CD14-positive monocyte (primary cell): Measurements from ENCODE around the gene FIGNL2. TPM values are rescaled to one million over a fixed set of nuclear protein-coding genes. Genes with fewer than 3 reads are reported as not detected.

Experiments
- DNase-seq, 3 donors: peaks; one replicate each; pipeline ENCODE4 v3.0.0-alpha.2; 2011 to 2022
- H2AFZ ChIP-seq: 2 replicates; pipeline ENCODE4 v1.6.0; 2012; ENCODE audit warnings: mild to moderate bottlenecking, low read depth, low read length, inconsistent platforms; ENCODE audit not compliant: insufficient read depth, poor library complexity, severe bottlenecking
- H3K27ac ChIP-seq, 2 donors: 1 replicate in 1 of 2; 2 replicates in 1 of 2; pipeline ENCODE4 v1.5.1; 2012 to 2013; ENCODE audit warnings: low read length in 2 of 2, control low read depth in 1 of 2, inconsistent platforms in 1 of 2, low read depth in 1 of 2, mild to moderate bottlenecking in 1 of 2
- H3K27me3 ChIP-seq, 2 donors: one replicate each; pipeline versions ENCODE4 v1.6.0 to v1.6.1; 2011 to 2013; ENCODE audit warnings: low read length in 2 of 2; ENCODE audit not compliant: control insufficient read depth in 2 of 2, insufficient read depth in 2 of 2
- H3K36me3 ChIP-seq, 2 donors: replicated peaks in 1 of 2; 1 replicate in 1 of 2; 2 replicates in 1 of 2; pipeline versions ENCODE4 v1.5.1 to v1.6.1; 2012 to 2013; ENCODE audit warnings: low read length in 2 of 2, control low read depth in 1 of 2, inconsistent platforms in 1 of 2, mild to moderate bottlenecking in 1 of 2; ENCODE audit not compliant: insufficient read depth in 2 of 2, control insufficient read depth in 1 of 2
- H3K4me1 ChIP-seq, 2 donors: 1 replicate in 1 of 2; 2 replicates in 1 of 2; pipeline versions ENCODE4 v1.5.1 to v1.6.1; 2012 to 2013; ENCODE audit warnings: low read length in 2 of 2, control low read depth in 1 of 2, inconsistent platforms in 1 of 2, mild to moderate bottlenecking in 1 of 2, moderate library complexity in 1 of 2; ENCODE audit not compliant: insufficient read depth in 2 of 2, control insufficient read depth in 1 of 2
- H3K4me2 ChIP-seq: replicated peaks from 2 replicates; pipeline ENCODE3; 2012; ENCODE audit warnings: low read length, moderate library complexity, mild to moderate bottlenecking; ENCODE audit not compliant: poor library complexity, severe bottlenecking; ENCODE audit errors: extremely low read depth
- H3K4me3 ChIP-seq, 3 experiments: fragments of 200-600 bp in 1 of 3; sonication (generic) in 1 of 3; replicated peaks in 1 of 3; 1 replicate in 2 of 3; 2 replicates in 1 of 3; pipeline ENCODE4 v1.5.1; 2011 to 2013; ENCODE audit warnings: low read length in 3 of 3, mild to moderate bottlenecking in 3 of 3, control low read depth in 2 of 3, low read depth in 2 of 3, inconsistent platforms in 1 of 3, moderate library complexity in 1 of 3
- H3K79me2 ChIP-seq: 2 replicates; pipeline ENCODE4 v1.6.0; 2012; ENCODE audit warnings: mild to moderate bottlenecking, control low read depth, inconsistent platforms, low read length, moderate library complexity; ENCODE audit not compliant: insufficient read depth
- H3K9ac ChIP-seq: 2 replicates; pipeline ENCODE4 v1.6.0; 2017; ENCODE audit warnings: low read length, mild to moderate bottlenecking; ENCODE audit not compliant: insufficient read depth, poor library complexity, severe bottlenecking
- H3K9me3 ChIP-seq, 2 donors: replicated peaks in 1 of 2; 1 replicate in 1 of 2; 2 replicates in 1 of 2; pipeline versions ENCODE4 v1.5.1 to v1.6.1; 2012 to 2013; ENCODE audit warnings: low read length in 2 of 2, control low read depth in 1 of 2; ENCODE audit not compliant: control insufficient read depth in 1 of 2, insufficient read depth in 1 of 2
- H4K20me1 ChIP-seq: 2 replicates; pipeline ENCODE4 v1.6.0; 2012; ENCODE audit warnings: mild to moderate bottlenecking, low read length, control low read depth, moderate library complexity; ENCODE audit not compliant: insufficient read depth
- H3K27ac Mint-ChIP-seq, 7 donors: one replicate each; pipeline ENCODE4 v1.8.0; 2020; ENCODE audit warnings: mild to moderate bottlenecking in 7 of 7, mixed read lengths in 7 of 7, moderate library complexity in 6 of 7, inconsistent platforms in 2 of 7
- H3K27me3 Mint-ChIP-seq, 3 donors: one replicate each; pipeline ENCODE4 v1.8.0; 2021 to 2022; ENCODE audit warnings: low read depth in 3 of 3, mild to moderate bottlenecking in 3 of 3, mixed read lengths in 3 of 3, moderate library complexity in 3 of 3, inconsistent platforms in 1 of 3
- H3K36me3 Mint-ChIP-seq, 2 donors: one replicate each; pipeline ENCODE4 v1.8.0; 2020; ENCODE audit warnings: mixed read lengths in 2 of 2, inconsistent platforms in 1 of 2, mild to moderate bottlenecking in 1 of 2
- H3K4me1 Mint-ChIP-seq: one replicate; pipeline ENCODE4 v1.8.0; 2020; ENCODE audit warnings: mild to moderate bottlenecking, mixed read lengths
- H3K4me3 Mint-ChIP-seq, 2 donors: one replicate each; pipeline ENCODE4 v1.8.0; 2020; ENCODE audit warnings: mild to moderate bottlenecking in 2 of 2, mixed read lengths in 2 of 2, moderate library complexity in 1 of 2
- H3K9me3 Mint-ChIP-seq, 7 donors: one replicate each; pipeline ENCODE4 v1.8.0; 2020 to 2022; ENCODE audit warnings: mixed read lengths in 7 of 7, mild to moderate bottlenecking in 6 of 7, moderate library complexity in 6 of 7, inconsistent platforms in 2 of 7
- WGBS: methylation state at CpG from one replicate; pipeline ENCODE4 v1.1.5; 2013; ENCODE audit warnings: missing lambda C conversion rate; ENCODE audit not compliant: insufficient coverage; 5-methylcytosine and 5-hydroxymethylcytosine counted together
- intact Hi-C, 2 donors: fragments of 100-400 bp; cut with micrococcal nuclease; formaldehyde crosslinking; loops; one replicate each; pipeline versions ENCODE4 v1.15.0 to v1.15.1; 2023
- polyA plus RNA-seq, 3 donors: library from polyadenylated mRNA; depleted of rRNA in 1 of 3; unstranded in 2 of 3; stranded (reverse) in 1 of 3; fragments of 300-500 nt in 2 of 3; fragments of >200 nt in 1 of 3; fragmentation: Illumina TruSeq in 2 of 3; gene quantifications; 1 replicate in 2 of 3; 2 replicates in 1 of 3; pipeline ENCODE4 v1.2.3, GENCODE V29; 2012 to 2021
- TF ChIP-seq, protein P1 (sequence below): fragments of 200-600 bp; IDR thresholded peaks from one replicate; pipeline ENCODE4 v1.8.0; 2022; ENCODE audit warnings: antibody characterized with exemption, mild to moderate bottlenecking

Gene FIGNL2
- polyA plus RNA-seq, 3 donors: 0.06 to 0.52 TPM; not detected in 1

DNA sequence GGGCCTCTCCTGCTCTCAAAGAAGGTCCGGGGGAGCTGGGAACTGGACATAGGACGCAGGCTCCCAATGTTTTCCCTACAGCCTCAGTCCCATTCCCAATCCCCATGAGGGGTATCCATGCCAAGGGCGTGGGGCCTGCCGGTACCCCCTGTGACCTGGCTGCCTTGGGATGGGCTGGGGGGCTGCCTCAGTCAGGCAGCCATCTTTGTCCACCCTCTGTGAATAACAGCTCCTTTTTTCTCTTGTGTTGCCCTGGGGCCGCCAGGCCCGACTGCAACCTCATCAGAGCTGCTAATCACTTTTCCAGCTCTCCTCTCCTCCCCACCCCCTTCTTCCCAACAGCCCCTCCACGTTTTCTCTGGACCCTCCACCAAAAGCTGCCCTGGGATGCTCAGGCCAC is 11.2 kb downstream of the FIGNL2 start:
- WGBS: 92% methylated on average over 6 of the region's 7 CpGs
- Mint-ChIP-seq H3K27ac (no peak overlapping the region), H3K4me3 (no peak overlapping the region), H3K9me3 (peaks cover 0 to 2% (median 0%) of the 10 kb centered on the region in 7 donors), H3K27me3 (peaks cover 3 to 27% (median 23%) of the 10 kb centered on the region in 3 donors), H3K36me3 (peaks cover 0 to 6% of the 10 kb centered on the region in 2 donors), H3K4me1 (peaks cover 61% of the 10 kb centered on the region)
- no peak for DNase-seq
- TF ChIP-seq, protein P1, sequence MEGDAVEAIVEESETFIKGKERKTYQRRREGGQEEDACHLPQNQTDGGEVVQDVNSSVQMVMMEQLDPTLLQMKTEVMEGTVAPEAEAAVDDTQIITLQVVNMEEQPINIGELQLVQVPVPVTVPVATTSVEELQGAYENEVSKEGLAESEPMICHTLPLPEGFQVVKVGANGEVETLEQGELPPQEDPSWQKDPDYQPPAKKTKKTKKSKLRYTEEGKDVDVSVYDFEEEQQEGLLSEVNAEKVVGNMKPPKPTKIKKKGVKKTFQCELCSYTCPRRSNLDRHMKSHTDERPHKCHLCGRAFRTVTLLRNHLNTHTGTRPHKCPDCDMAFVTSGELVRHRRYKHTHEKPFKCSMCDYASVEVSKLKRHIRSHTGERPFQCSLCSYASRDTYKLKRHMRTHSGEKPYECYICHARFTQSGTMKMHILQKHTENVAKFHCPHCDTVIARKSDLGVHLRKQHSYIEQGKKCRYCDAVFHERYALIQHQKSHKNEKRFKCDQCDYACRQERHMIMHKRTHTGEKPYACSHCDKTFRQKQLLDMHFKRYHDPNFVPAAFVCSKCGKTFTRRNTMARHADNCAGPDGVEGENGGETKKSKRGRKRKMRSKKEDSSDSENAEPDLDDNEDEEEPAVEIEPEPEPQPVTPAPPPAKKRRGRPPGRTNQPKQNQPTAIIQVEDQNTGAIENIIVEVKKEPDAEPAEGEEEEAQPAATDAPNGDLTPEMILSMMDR: no peak
- no peak overlapping the region for H2AFZ ChIP-seq
- intact Hi-C loops: no loop called here
- no peak overlapping the region for H3K27ac ChIP-seq
- H3K4me3 ChIP-seq: no peak overlapping the region
- no peaks in the 10 kb centered on the region for H3K79me2 ChIP-seq
- peaks cover 62 to 69% of the 10 kb centered on the region in 2 donors for H3K4me1 ChIP-seq
- no peak overlapping the region for H3K9ac ChIP-seq
- no peaks in the 10 kb centered on the region for H3K9me3 ChIP-seq
- H4K20me1 ChIP-seq: no peaks in the 10 kb centered on the region
- H3K27me3 ChIP-seq: no peaks in the 10 kb centered on the region
- H3K36me3 ChIP-seq: no peaks in the 10 kb centered on the region
- no peak overlapping the region for H3K4me2 ChIP-seq

DNA sequence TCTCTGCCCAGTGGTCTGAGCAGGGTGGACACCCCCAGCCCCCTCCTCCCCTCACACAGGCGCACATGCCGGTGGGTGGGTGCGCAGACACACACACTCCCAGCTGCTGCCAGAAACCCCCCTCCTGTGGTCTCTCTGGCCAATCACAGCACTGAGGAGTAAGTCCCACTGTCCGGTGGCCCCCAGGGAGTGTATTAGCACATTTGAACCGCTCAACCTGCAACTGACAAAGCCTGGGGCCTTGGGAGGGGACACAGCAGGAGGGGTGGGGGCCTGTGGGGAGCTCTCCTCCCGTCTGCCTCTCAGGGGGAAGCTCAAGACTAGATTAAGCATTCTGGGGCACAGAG is 11.7 kb downstream of the FIGNL2 start:
- Histone ChIP-seq H3K9me3 (no peaks in the 10 kb centered on the region), H3K4me1 (peaks cover 67 to 74% of the 10 kb centered on the region in 2 donors), H2AFZ (no peak overlapping the region), H3K36me3 (no peaks in the 10 kb centered on the region), H3K9ac (no peak overlapping the region), H3K4me2 (no peak overlapping the region), H3K79me2 (no peaks in the 10 kb centered on the region), H3K27me3 (no peaks in the 10 kb centered on the region), H4K20me1 (no peaks in the 10 kb centered on the region), H3K4me3 (no peak overlapping the region), H3K27ac (no peak overlapping the region)
- 90% methylated on average over 4 of the region's 6 CpGs for WGBS
- Mint-ChIP-seq H3K27ac (no peak overlapping the region), H3K36me3 (peaks cover 0 to 6% of the 10 kb centered on the region in 2 donors), H3K4me1 (peaks cover 65% of the 10 kb centered on the region), H3K9me3 (peaks cover 0 to 2% (median 0%) of the 10 kb centered on the region in 7 donors), H3K27me3 (peaks cover 3 to 22% (median 18%) of the 10 kb centered on the region in 3 donors), H3K4me3 (no peak overlapping the region)
- DNase-seq: no peak
- TF ChIP-seq, protein P1: no peak
- intact Hi-C loops: no loop called here
